Calu3 (cell line): Measurements from ENCODE around the gene CALR. TPM values are rescaled to one million over a fixed set of nuclear protein-coding genes. Genes with fewer than 3 reads are reported as not detected.

ENCODE experiments used
- BruUV-seq: library from RNA; stranded (reverse); fragments of 400-500 nt; replicated peaks from 2 replicates; lab custom pipeline; 2021; lab: Mats Ljungman, UMichigan
- CTCF ChIA-PET: fragments of 300-600 bp; sonication (Branson Sonifier 250); formaldehyde crosslinking; loops from one replicate; lab custom pipeline; 2022; ENCODE audit warnings: antibody characterized with exemption; lab: Charles Lee
- DNase-seq: peaks from one replicate; pipeline ENCODE4 v3.0.0; 2022
- H3K27ac Mint-ChIP-seq: one replicate; pipeline ENCODE4 v1.8.0; 2022; ENCODE audit warnings: mixed read lengths; ENCODE audit not compliant: unreplicated experiment
- H3K27me3 Mint-ChIP-seq: one replicate; pipeline ENCODE4 v1.8.0; 2022; ENCODE audit warnings: mixed read lengths; ENCODE audit not compliant: unreplicated experiment
- H3K36me3 Mint-ChIP-seq: one replicate; pipeline ENCODE4 v1.8.0; 2022; ENCODE audit warnings: mild to moderate bottlenecking, moderate library complexity, mixed read lengths; ENCODE audit not compliant: insufficient read depth, unreplicated experiment
- H3K4me1 Mint-ChIP-seq: one replicate; pipeline ENCODE4 v1.8.0; 2022; ENCODE audit warnings: mild to moderate bottlenecking, low read depth, mixed read lengths; ENCODE audit not compliant: unreplicated experiment
- H3K4me3 Mint-ChIP-seq: one replicate; pipeline ENCODE4 v1.8.0; 2022; ENCODE audit warnings: mild to moderate bottlenecking, low read depth, moderate library complexity, mixed read lengths; ENCODE audit not compliant: unreplicated experiment
- H3K9me3 Mint-ChIP-seq: one replicate; pipeline ENCODE4 v1.8.0; 2022; ENCODE audit warnings: low read depth, mixed read lengths; ENCODE audit not compliant: unreplicated experiment
- CTCF ChIP-seq: fragments of 200-600 bp; IDR thresholded peaks from one replicate; pipeline ENCODE4 v1.8.0; 2022; ENCODE audit warnings: antibody characterized with exemption; ENCODE audit not compliant: unreplicated experiment
- intact Hi-C: fragments of 100-400 bp; cut with micrococcal nuclease; formaldehyde crosslinking; loops from one replicate; pipeline ENCODE4 v1.10.0; 2022; ENCODE audit not compliant: unreplicated experiment
- total RNA-seq: library from RNA; stranded (reverse); gene quantifications from 2 replicates; pipeline ENCODE4 v1.2.3, GENCODE V29; 2022

Gene CALR
- total RNA-seq, 1 experiment from 2014 or later: 680 TPM

GRCh38 chr19:12979974-12980373 lies 41.6 kb downstream of the CALR start:
- no peaks in the 10 kb centered on the region for H3K27me3 Mint-ChIP-seq
- intact Hi-C loops: loop anchor here (5.0 to 10.0 kb wide), 2 partner anchors 112 to 285 kb away; no protein-coding TSS in a partner anchor

GRCh38 chr19:12982648-12983047 lies 44.2 kb downstream of the CALR start:
- DNase-seq: no peak
- no peak for TF ChIP-seq CTCF
- H3K9me3 Mint-ChIP-seq: no peaks in the 10 kb centered on the region
- BruUV-seq: no TSS peak
- intact Hi-C loops: no loop called here
- peaks cover 17% of the 10 kb centered on the region for H3K36me3 Mint-ChIP-seq
- H3K27me3 Mint-ChIP-seq: no peaks in the 10 kb centered on the region
- CTCF ChIA-PET: no interaction called here
- H3K4me1 Mint-ChIP-seq: no peaks in the 10 kb centered on the region
- H3K4me3 Mint-ChIP-seq: no peak overlapping the region
- no peak overlapping the region for H3K27ac Mint-ChIP-seq

More at GRCh38 chr19:12979974-12980373, 41.6 kb downstream of the CALR start:
- no peak for TF ChIP-seq CTCF
- Mint-ChIP-seq H3K4me1 (no peaks in the 10 kb centered on the region), H3K4me3 (no peak overlapping the region), H3K9me3 (no peaks in the 10 kb centered on the region), H3K27ac (no peak overlapping the region), H3K36me3 (peaks cover 17% of the 10 kb centered on the region)
- no peak for DNase-seq
- no TSS peak for BruUV-seq
- CTCF ChIA-PET: interaction anchor here (0.6 to 0.9 kb wide), 2 partner anchors 10 to 74 kb away, joined by 3 read pairs; no protein-coding TSS in a partner anchor

- peaks cover 13% of the 10 kb centered on the region for H3K36me3 Mint-ChIP-seq
- intact Hi-C loops: no loop called here
- no peak overlapping the region for H3K4me3 Mint-ChIP-seq
- no peak overlapping the region for H3K27ac Mint-ChIP-seq
- H3K27me3 Mint-ChIP-seq: no peaks in the 10 kb centered on the region
- H3K4me1 Mint-ChIP-seq: no peaks in the 10 kb centered on the region
- H3K9me3 Mint-ChIP-seq: no peaks in the 10 kb centered on the region
- no peak for TF ChIP-seq CTCF
- BruUV-seq: no TSS peak
- CTCF ChIA-PET: interaction anchor here (1.0 kb wide), 1 partner anchor 78 kb away, joined by 6 read pairs; no protein-coding TSS in a partner anchor
- DNase-seq: no peak
These were observed 44.7 kb downstream of the CALR start for GRCh38 chr19:12983091-12983490.

GRCh38 chr19:12983542-12984142 lies 45.2 kb downstream of the CALR start:
- intact Hi-C loops: no loop called here
- H3K36me3 Mint-ChIP-seq: peaks cover 11% of the 10 kb centered on the region
- BruUV-seq: no TSS peak
- no peak overlapping the region for H3K27ac Mint-ChIP-seq
- no peaks in the 10 kb centered on the region for H3K27me3 Mint-ChIP-seq
- TF ChIP-seq CTCF: peak; percentile 85
- no peak overlapping the region for H3K4me3 Mint-ChIP-seq
- CTCF ChIA-PET: interaction anchor here (1.0 kb wide), 1 partner anchor 77 kb away, joined by 6 read pairs; no protein-coding TSS in a partner anchor
- no peaks in the 10 kb centered on the region for H3K9me3 Mint-ChIP-seq
- no peaks in the 10 kb centered on the region for H3K4me1 Mint-ChIP-seq
- peak; percentile 82 for DNase-seq
